Mesenchymal stem cell (in vitro differentiated cells and primary cell): ENCODE results near the gene ASXL2.

ENCODE experiments used
- DNase-seq: peaks from one replicate; pipeline ENCODE4 v3.0.0-alpha.2; 2013
- H2AFZ ChIP-seq: one replicate; pipeline ENCODE4 v1.6.1; 2013; ENCODE audit warnings: low read depth, mild to moderate bottlenecking, control low read depth, inconsistent platforms, low read length, moderate library complexity
- H2AK5ac ChIP-seq: 2 replicates; pipeline ENCODE4 v1.6.1; 2013; ENCODE audit warnings: low read length, moderate library complexity, mild to moderate bottlenecking, inconsistent platforms; ENCODE audit not compliant: severe bottlenecking
- H2BK120ac ChIP-seq: one replicate; pipeline ENCODE4 v1.6.1; 2013; ENCODE audit warnings: low read depth, mild to moderate bottlenecking, inconsistent platforms, low read length, moderate library complexity
- H2BK12ac ChIP-seq, 2 experiments: one replicate each; pipeline ENCODE4 v1.6.1; 2013; ENCODE audit warnings: inconsistent platforms in 2 of 2, low read length in 2 of 2, mild to moderate bottlenecking in 2 of 2, moderate library complexity in 2 of 2, control low read depth in 1 of 2
- H2BK15ac ChIP-seq: one replicate; pipeline ENCODE4 v1.6.1; 2013; ENCODE audit warnings: mild to moderate bottlenecking, low read depth, inconsistent platforms; ENCODE audit not compliant: poor library complexity, severe bottlenecking
- H2BK5ac ChIP-seq: 2 replicates; pipeline ENCODE4 v1.6.1; 2013; ENCODE audit warnings: low read depth, mild to moderate bottlenecking, low read length, control low read depth, inconsistent platforms; ENCODE audit not compliant: poor library complexity, severe bottlenecking
- H3K14ac ChIP-seq, 2 experiments: one replicate each; pipeline ENCODE4 v1.6.1; 2013; ENCODE audit warnings: inconsistent platforms in 2 of 2, low read length in 2 of 2, control low read depth in 1 of 2, mild to moderate bottlenecking in 1 of 2, moderate library complexity in 1 of 2
- H3K18ac ChIP-seq, 2 experiments: one replicate each; pipeline ENCODE4 v1.6.1; 2013; ENCODE audit warnings: inconsistent platforms in 2 of 2, low read length in 2 of 2, control low read depth in 1 of 2, low read depth in 1 of 2, mild to moderate bottlenecking in 1 of 2
- H3K23ac ChIP-seq, 2 experiments: one replicate each; pipeline ENCODE4 v1.6.1; 2013; ENCODE audit warnings: inconsistent platforms in 2 of 2, low read length in 2 of 2, mild to moderate bottlenecking in 2 of 2, moderate library complexity in 2 of 2, control low read depth in 1 of 2
- H3K27ac ChIP-seq: 2 replicates; pipeline ENCODE4 v1.5.1; 2013; ENCODE audit warnings: mild to moderate bottlenecking, moderate library complexity, low read length, control low read depth, inconsistent platforms; ENCODE audit not compliant: poor library complexity, severe bottlenecking
- H3K27me3 ChIP-seq, 2 experiments: 2 replicates each; pipeline versions ENCODE4 v1.6.1 to v1.7.0; 2013; ENCODE audit warnings: low read length in 2 of 2, mild to moderate bottlenecking in 2 of 2, moderate library complexity in 2 of 2, control low read depth in 1 of 2, inconsistent platforms in 1 of 2; ENCODE audit not compliant: control insufficient read depth in 1 of 2, insufficient read depth in 1 of 2
- H3K36me3 ChIP-seq, 2 experiments: 2 replicates each; pipeline versions ENCODE4 v1.6.1 to v1.7.0; 2013; ENCODE audit warnings: low read length in 2 of 2, control low read depth in 1 of 2, inconsistent platforms in 1 of 2, low read depth in 1 of 2, mild to moderate bottlenecking in 1 of 2; ENCODE audit not compliant: insufficient read depth in 2 of 2, control insufficient read depth in 1 of 2
- H3K4ac ChIP-seq, 2 experiments: one replicate each; pipeline ENCODE4 v1.6.1; 2013; ENCODE audit warnings: inconsistent platforms in 2 of 2, low read length in 2 of 2, mild to moderate bottlenecking in 2 of 2, moderate library complexity in 2 of 2, control low read depth in 1 of 2, low read depth in 1 of 2
- H3K4me1 ChIP-seq: 2 replicates; pipeline ENCODE4 v1.6.1; 2013; ENCODE audit warnings: low read depth, low read length, control low read depth; ENCODE audit not compliant: control insufficient read depth, insufficient read depth
- H3K4me2 ChIP-seq: 2 replicates; pipeline ENCODE4 v1.6.1; 2013; ENCODE audit warnings: low read length, mild to moderate bottlenecking, inconsistent platforms; ENCODE audit not compliant: poor library complexity, severe bottlenecking
- H3K4me3 ChIP-seq, 2 experiments: 2 replicates each; pipeline versions ENCODE4 v1.5.1 to v1.7.0; 2013; ENCODE audit warnings: low read length in 2 of 2, mild to moderate bottlenecking in 2 of 2, control low read depth in 1 of 2, low read depth in 1 of 2; ENCODE audit not compliant: insufficient read depth in 1 of 2
- H3K79me1 ChIP-seq: replicated peaks from 2 replicates; pipeline ENCODE4 v1.6.1; 2013; ENCODE audit warnings: mild to moderate bottlenecking, control low read depth, low read length, inconsistent platforms; ENCODE audit not compliant: poor library complexity, severe bottlenecking
- H3K9ac ChIP-seq: 2 replicates; pipeline ENCODE4 v1.7.0; 2013; ENCODE audit warnings: mild to moderate bottlenecking, low read length, moderate library complexity
- H3K9me3 ChIP-seq: 2 replicates; pipeline ENCODE4 v1.7.0; 2013; ENCODE audit warnings: mild to moderate bottlenecking, low read length; ENCODE audit not compliant: control insufficient read depth
- H4K8ac ChIP-seq: one replicate; pipeline ENCODE4 v1.6.1; 2013; ENCODE audit warnings: inconsistent platforms, mild to moderate bottlenecking, low read length, moderate library complexity
- H4K91ac ChIP-seq: one replicate; pipeline ENCODE4 v1.6.1; 2013; ENCODE audit warnings: mild to moderate bottlenecking, low read length, inconsistent platforms
- WGBS: methylation state at CpG from one replicate; pipeline ENCODE4 v1.1.7; 2013; ENCODE audit warnings: mixed read lengths; 5-methylcytosine and 5-hydroxymethylcytosine counted together

Gene ASXL2

GRCh38 chr2:25819597-25820039 lies 58.7 kb downstream of the ASXL2 start:
- Histone ChIP-seq H3K23ac (no peak overlapping the region), H3K14ac (no peak overlapping the region), H3K18ac (no peak overlapping the region), H3K79me1 (peaks cover 15% of the 10 kb centered on the region), H2AFZ (no peak overlapping the region), H3K4me2 (no peak overlapping the region), H2AK5ac (no peak overlapping the region), H4K91ac (no peak overlapping the region), H2BK15ac (no peak overlapping the region), H3K27me3 (no peaks in the 10 kb centered on the region), H2BK120ac (no peak overlapping the region), H4K8ac (no peak overlapping the region), H3K4me1 (peaks cover 3% of the 10 kb centered on the region), H3K36me3 (peaks cover 0 to 4% of the 10 kb centered on the region in 2 experiments), H3K4me3 (no peak overlapping the region), H3K9me3 (no peaks in the 10 kb centered on the region), H2BK5ac (no peak overlapping the region), H2BK12ac (no peak overlapping the region), H3K27ac (no peak overlapping the region), H3K9ac (no peak overlapping the region), H3K4ac (no peak overlapping the region)
- no peak for DNase-seq

- H2BK12ac ChIP-seq = no peak overlapping the region
- H2BK120ac ChIP-seq = no peak overlapping the region
- H3K4me2 ChIP-seq = no peak overlapping the region
- H2AK5ac ChIP-seq = no peak overlapping the region
- H4K91ac ChIP-seq = no peak overlapping the region
- no peak overlapping the region for H2AFZ ChIP-seq
- peaks cover 15% of the 10 kb centered on the region for H3K79me1 ChIP-seq
- H3K9me3 ChIP-seq = no peaks in the 10 kb centered on the region
- H3K27ac ChIP-seq = no peak overlapping the region
- H3K9ac ChIP-seq = no peak overlapping the region
- no peak overlapping the region for H2BK15ac ChIP-seq
- H3K36me3 ChIP-seq = peaks cover 0 to 4% of the 10 kb centered on the region in 2 experiments
- DNase-seq = no peak
- H3K4ac ChIP-seq = no peak overlapping the region
- H3K14ac ChIP-seq = no peak overlapping the region
- no peak overlapping the region for H3K23ac ChIP-seq
- H3K4me1 ChIP-seq = peaks cover 3% of the 10 kb centered on the region
- no peak overlapping the region for H4K8ac ChIP-seq
- H3K18ac ChIP-seq = no peak overlapping the region
- H3K27me3 ChIP-seq = no peaks in the 10 kb centered on the region
- no peak overlapping the region for H3K4me3 ChIP-seq
- no peak overlapping the region for H2BK5ac ChIP-seq
These were observed 60.7 kb downstream of the ASXL2 start for GRCh38 chr2:25817630-25818029.

- Histone ChIP-seq H4K8ac (no peak overlapping the region), H3K4me3 (no peak overlapping the region)
- no peak for DNase-seq
These were observed 61.3 kb downstream of the ASXL2 start for GRCh38 chr2:25817006-25817405.

GRCh38 chr2:25816249-25816648 lies 62.0 kb downstream of the ASXL2 start:
- Histone ChIP-seq H3K4me3 (no peak overlapping the region), H3K9me3 (no peaks in the 10 kb centered on the region), H3K4me2 (no peak overlapping the region), H2BK15ac (no peak overlapping the region), H4K91ac (no peak overlapping the region), H3K4me1 (no peaks in the 10 kb centered on the region), H2AFZ (no peak overlapping the region), H2BK120ac (no peak overlapping the region), H3K27me3 (no peaks in the 10 kb centered on the region), H3K79me1 (peaks cover 17% of the 10 kb centered on the region), H3K18ac (no peak overlapping the region), H3K4ac (no peak overlapping the region), H3K27ac (no peak overlapping the region), H2BK5ac (no peak overlapping the region), H4K8ac (no peak overlapping the region), H3K14ac (no peak overlapping the region), H2AK5ac (no peak overlapping the region), H3K9ac (no peak overlapping the region), H2BK12ac (no peak overlapping the region), H3K23ac (no peak overlapping the region), H3K36me3 (no peaks in the 10 kb centered on the region)
- no peak for DNase-seq
- 93% methylated on average over 5 of the region's 6 CpGs for WGBS

More at GRCh38 chr2:25817006-25817405, 61.3 kb downstream of the ASXL2 start:
- no peaks in the 10 kb centered on the region for H3K4me1 ChIP-seq
- H2BK15ac ChIP-seq = no peak overlapping the region
- no peak overlapping the region for H4K91ac ChIP-seq
- H3K36me3 ChIP-seq = no peaks in the 10 kb centered on the region
- no peaks in the 10 kb centered on the region for H3K27me3 ChIP-seq
- H3K18ac ChIP-seq = no peak overlapping the region
- H2AFZ ChIP-seq = no peak overlapping the region
- no peak overlapping the region for H2BK5ac ChIP-seq
- no peak overlapping the region for H2BK120ac ChIP-seq
- H3K4me2 ChIP-seq = no peak overlapping the region
- H3K79me1 ChIP-seq = peaks cover 15% of the 10 kb centered on the region
- H2AK5ac ChIP-seq = no peak overlapping the region
- no peak overlapping the region for H3K14ac ChIP-seq
- 100% methylated on average over 2 of the region's 3 CpGs for WGBS
- H3K9me3 ChIP-seq = no peaks in the 10 kb centered on the region
- H3K4ac ChIP-seq = no peak overlapping the region
- H3K27ac ChIP-seq = no peak overlapping the region
- H2BK12ac ChIP-seq = no peak overlapping the region
- H3K9ac ChIP-seq = no peak overlapping the region
- no peak overlapping the region for H3K23ac ChIP-seq
